ENCODE results near the gene SETD6. TPM values are rescaled to one million over a fixed set of nuclear protein-coding genes. Genes with fewer than 3 reads are reported as not detected.

SETD6 gene
- total and polyA plus RNA-seq, 2 of the 8 experiments (the other 6 are each of a cell fraction or from before 2014, with no cell fraction given) = 25.3 to 40.5 TPM

- TF ChIP-seq TCF12 (IDR thresholded peaks at IDR 0.05; ENCODE audit: low read depth, low read length) (no peak), CBX8 (IDR thresholded peaks at IDR 0.05; ENCODE audit: borderline replicate concordance, low read depth, low read length) (no peak), CREB1 (IDR thresholded peaks at IDR 0.05) (peak; percentile 63; the same call in 1 of the 2 replicates), CHD1 (IDR thresholded peaks at IDR 0.05; ENCODE audit: low read depth, low read length) (no peak), HDAC2 (IDR thresholded peaks at IDR 0.05; ENCODE audit: borderline replicate concordance in 1 of 2, low read depth in 2 of 2, low read length in 2 of 2) (no peak), CHD2 (IDR thresholded peaks at IDR 0.05; ENCODE audit: low read length) (no peak), ZNF274 (IDR thresholded peaks at IDR 0.05; ENCODE audit: borderline replicate concordance, extremely low read depth, low read length) (no peak), HDAC6 (IDR thresholded peaks at IDR 0.05; ENCODE audit: low read depth, low read length) (no peak), BCL11A (IDR thresholded peaks at IDR 0.05; ENCODE audit: low read depth in 2 of 2, low read length in 2 of 2) (no peak), MAFK (IDR thresholded peaks at IDR 0.05; ENCODE audit: low read depth, low read length) (no peak), EGR1 (IDR thresholded peaks at IDR 0.05; ENCODE audit: borderline replicate concordance, low read depth, low read length) (no peak), SP1 (IDR thresholded peaks at IDR 0.05; ENCODE audit: low read depth, low read length) (no peak)
- TF ChIP-seq, protein P1, sequence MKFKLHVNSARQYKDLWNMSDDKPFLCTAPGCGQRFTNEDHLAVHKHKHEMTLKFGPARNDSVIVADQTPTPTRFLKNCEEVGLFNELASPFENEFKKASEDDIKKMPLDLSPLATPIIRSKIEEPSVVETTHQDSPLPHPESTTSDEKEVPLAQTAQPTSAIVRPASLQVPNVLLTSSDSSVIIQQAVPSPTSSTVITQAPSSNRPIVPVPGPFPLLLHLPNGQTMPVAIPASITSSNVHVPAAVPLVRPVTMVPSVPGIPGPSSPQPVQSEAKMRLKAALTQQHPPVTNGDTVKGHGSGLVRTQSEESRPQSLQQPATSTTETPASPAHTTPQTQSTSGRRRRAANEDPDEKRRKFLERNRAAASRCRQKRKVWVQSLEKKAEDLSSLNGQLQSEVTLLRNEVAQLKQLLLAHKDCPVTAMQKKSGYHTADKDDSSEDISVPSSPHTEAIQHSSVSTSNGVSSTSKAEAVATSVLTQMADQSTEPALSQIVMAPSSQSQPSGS (IDR thresholded peaks at IDR 0.05; ENCODE audit: low read length) = no peak
These were observed at the start of gene SETD6 (continued) for GRCh38 chr16:58515125-58515870.
